ENCODE measurements around the gene SUGCT.

GRCh38 chr7:40267583-40267982 is 132.8 kb downstream of the SUGCT start:
- no peak for TF ChIP-seq CTCF (IDR thresholded peaks at IDR 0.05 in 8 of 11, conservative IDR thresholded peaks at IDR 0.05 in 3 of 11)
- no peak for TF ChIP-seq POLR2AphosphoS5 (IDR thresholded peaks at IDR 0.05)
- no peak for TF ChIP-seq POLR2A (IDR thresholded peaks at IDR 0.05)
